Liver (tissue), 9 donors: ENCODE data around the gene AKR1C2. TPM values are rescaled to one million over a fixed set of nuclear protein-coding genes. Genes with fewer than 3 reads are reported as not detected.

Experiments
- DNase-seq: peaks from one replicate; pipeline ENCODE4 v3.0.0-alpha.2; 2017; ENCODE audit warnings: low spot score
- H3K27ac ChIP-seq, 2 donors: one replicate each; pipeline ENCODE4 v1.7.0; 2013; ENCODE audit warnings: inconsistent platforms in 2 of 2, low read length in 2 of 2, control low read depth in 1 of 2, low read depth in 1 of 2, mild to moderate bottlenecking in 1 of 2
- H3K27me3 ChIP-seq, 4 donors: one replicate each; pipeline versions ENCODE4 v1.6.1 to v1.7.0; 2013; ENCODE audit warnings: low read length in 3 of 4, inconsistent platforms in 1 of 4, mild to moderate bottlenecking in 1 of 4, moderate library complexity in 1 of 4; ENCODE audit not compliant: control insufficient read depth in 4 of 4, insufficient read depth in 4 of 4
- H3K36me3 ChIP-seq, 4 donors: one replicate each; pipeline versions ENCODE4 v1.6.1 to v1.7.0; 2013; ENCODE audit warnings: low read length in 3 of 4, mild to moderate bottlenecking in 3 of 4, low read depth in 1 of 4, moderate library complexity in 1 of 4; ENCODE audit not compliant: control insufficient read depth in 4 of 4, insufficient read depth in 3 of 4
- H3K4me1 ChIP-seq, 4 donors: one replicate each; pipeline versions ENCODE4 v1.6.1 to v1.7.0; 2013; ENCODE audit warnings: low read length in 3 of 4, mild to moderate bottlenecking in 3 of 4, moderate library complexity in 1 of 4; ENCODE audit not compliant: control insufficient read depth in 4 of 4, insufficient read depth in 4 of 4
- H3K4me3 ChIP-seq, 3 donors: one replicate each; pipeline versions ENCODE4 v1.6.1 to v1.7.0; 2013; ENCODE audit warnings: low read length in 3 of 3, control low read depth in 1 of 3, low read depth in 1 of 3, mild to moderate bottlenecking in 1 of 3
- H3K9ac ChIP-seq, 2 donors: one replicate each; pipeline ENCODE4 v1.7.0; 2013; ENCODE audit warnings: low read length in 2 of 2, mild to moderate bottlenecking in 2 of 2, moderate library complexity in 2 of 2, control low read depth in 1 of 2, low read depth in 1 of 2
- H3K9me3 ChIP-seq, 4 donors: one replicate each; pipeline versions ENCODE4 v1.6.1 to v1.7.0; 2013; ENCODE audit warnings: low read length in 3 of 4; ENCODE audit not compliant: control insufficient read depth in 4 of 4
- EGR1 ChIP-seq, 2 donors: IDR thresholded peaks; 2 replicates each; pipeline ENCODE4 v1.6.1; 2016 to 2018; ENCODE audit warnings: antibody characterized with exemption in 2 of 2, low read depth in 2 of 2
- FOXA1 ChIP-seq: IDR thresholded peaks from 2 replicates; pipeline ENCODE4 v1.6.1; 2016; ENCODE audit warnings: antibody characterized with exemption
- FOXA2 ChIP-seq: IDR thresholded peaks from 2 replicates; pipeline ENCODE4 v1.6.1; 2016; ENCODE audit warnings: antibody characterized with exemption
- GABPA ChIP-seq, 2 donors: IDR thresholded peaks in 1 of 2; conservative IDR thresholded peaks in 1 of 2; 2 replicates each; pipeline ENCODE4 v1.6.1; 2016; ENCODE audit warnings: antibody characterized with exemption in 2 of 2, mild to moderate bottlenecking in 1 of 2, moderate library complexity in 1 of 2
- HNF4A ChIP-seq, 2 donors: conservative IDR thresholded peaks; 2 replicates each; pipeline ENCODE4 v1.6.1; 2016; ENCODE audit warnings: antibody characterized with exemption in 2 of 2, mild to moderate bottlenecking in 2 of 2
- HNF4G ChIP-seq: IDR thresholded peaks from 2 replicates; pipeline ENCODE4 v1.6.1; 2016; ENCODE audit warnings: antibody characterized with exemption
- JUND ChIP-seq, 2 donors: IDR thresholded peaks; 2 replicates each; pipeline ENCODE4 v1.6.1; 2016; ENCODE audit warnings: antibody characterized with exemption in 2 of 2
- MAX ChIP-seq: IDR thresholded peaks from 2 replicates; pipeline ENCODE4 v1.6.1; 2016; ENCODE audit warnings: antibody characterized with exemption
- NR2F2 ChIP-seq: IDR thresholded peaks from 2 replicates; pipeline ENCODE4 v1.6.1; 2016; ENCODE audit warnings: antibody characterized with exemption
- RAD21 ChIP-seq, 2 donors: IDR thresholded peaks; 2 replicates each; pipeline ENCODE4 v1.6.1; 2016; ENCODE audit warnings: antibody characterized with exemption in 2 of 2, mild to moderate bottlenecking in 2 of 2
- RXRA ChIP-seq, 2 donors: IDR thresholded peaks; 2 replicates each; pipeline ENCODE4 v1.6.1; 2017 to 2018; ENCODE audit warnings: antibody characterized with exemption in 2 of 2, mild to moderate bottlenecking in 1 of 2
- SP1 ChIP-seq: IDR thresholded peaks from 2 replicates; pipeline ENCODE4 v1.6.1; 2018; ENCODE audit warnings: antibody characterized with exemption, mild to moderate bottlenecking
- TAF1 ChIP-seq: conservative IDR thresholded peaks from 2 replicates; pipeline ENCODE4 v1.6.1; 2016; ENCODE audit warnings: antibody characterized with exemption, mild to moderate bottlenecking
- YY1 ChIP-seq: IDR thresholded peaks from 2 replicates; pipeline ENCODE4 v1.6.1; 2016; ENCODE audit warnings: antibody characterized with exemption, mild to moderate bottlenecking
- WGBS: extraction: QIAGEN DNeasy Blood & Tissue Kit; methylation state at CpG from one replicate; pipeline ENCODE4 v1.1.7; 2013; 5-methylcytosine and 5-hydroxymethylcytosine counted together
- polyA plus RNA-seq, 2 donors: library from polyadenylated mRNA; stranded (reverse) in 1 of 2; unstranded in 1 of 2; fragments of 200-250 nt in 1 of 2; fragments of >200 nt in 1 of 2; fragmentation: Nextera tagmentation in 1 of 2; extraction: Ambion mirVana in 1 of 2; gene quantifications; one replicate each; pipeline versions ENCODE4 v1.2.1 to v1.2.3, GENCODE V29; 2013 to 2015
- total RNA-seq, 2 donors: library from RNA; depleted of rRNA; stranded (reverse); fragments of >200 nt; gene quantifications; one replicate each; pipeline ENCODE4 v1.2.3, GENCODE V29; 2014
- TF ChIP-seq, protein P1 (sequence below): IDR thresholded peaks from 2 replicates; pipeline ENCODE4 v1.6.1; 2016; ENCODE audit warnings: antibody characterized with exemption
- TF ChIP-seq, protein P2 (sequence below): IDR thresholded peaks from 2 replicates; pipeline ENCODE4 v1.6.1; 2016; ENCODE audit warnings: antibody characterized with exemption
- TF ChIP-seq, protein P3 (sequence below): fragments of 150-350 bp; IDR thresholded peaks from 2 replicates; pipeline ENCODE4 v1.5.1; 2017; ENCODE audit warnings: improper control_type of control experiment, low read depth, low read length; ENCODE audit not compliant: missing input control
- TF ChIP-seq, protein P4 (sequence below): IDR thresholded peaks from 2 replicates; pipeline ENCODE4 v1.6.1; 2016; ENCODE audit warnings: antibody characterized with exemption, mild to moderate bottlenecking
- donor health status: healthy.
- donor health status: healthy.
- donor health status: healthy.
- donor health status: healthy.
- donor health status: healthy.

The AKR1C2 gene
- total and polyA plus RNA-seq, 4 donors: 63.8 to 699 (median 162) TPM

- 67% methylated on average over 7 of the region's 7 CpGs for WGBS
- Histone ChIP-seq H3K27me3 (no peaks in the 10 kb centered on the region), H3K9me3 (no peaks in the 10 kb centered on the region), H3K36me3 (peaks cover 0 to 7% (median 2%) of the 10 kb centered on the region in 4 donors), H3K27ac (no peak overlapping the region), H3K9ac (no peak overlapping the region), H3K4me1 (no peaks in the 10 kb centered on the region), H3K4me3 (no peak overlapping the region)
- TF ChIP-seq, protein P1, sequence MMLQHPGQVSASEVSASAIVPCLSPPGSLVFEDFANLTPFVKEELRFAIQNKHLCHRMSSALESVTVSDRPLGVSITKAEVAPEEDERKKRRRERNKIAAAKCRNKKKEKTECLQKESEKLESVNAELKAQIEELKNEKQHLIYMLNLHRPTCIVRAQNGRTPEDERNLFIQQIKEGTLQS: no peak
- TF ChIP-seq MAX (no peak), RXRA (IDR thresholded peaks at IDR 0.05) (peak in 1 of 2 donors; percentile 5), TAF1 (no peak), SP1 (no peak), EGR1 (IDR thresholded peaks at IDR 0.05; ENCODE audit: low read depth in 2 of 2) (peak in 1 of 2 donors; percentile 3), FOXA1 (no peak), GABPA (IDR thresholded peaks at IDR 0.05 in 1 of 2, conservative IDR thresholded peaks at IDR 0.05 in 1 of 2) (no peak), HNF4G (no peak), FOXA2 (no peak), RAD21 (IDR thresholded peaks at IDR 0.05) (peak in 1 of 2 donors; percentile 27), JUND (IDR thresholded peaks at IDR 0.05) (no peak), YY1 (peak; percentile 28), HNF4A (conservative IDR thresholded peaks at IDR 0.05) (no peak), NR2F2 (no peak)
- TF ChIP-seq, protein P2, sequence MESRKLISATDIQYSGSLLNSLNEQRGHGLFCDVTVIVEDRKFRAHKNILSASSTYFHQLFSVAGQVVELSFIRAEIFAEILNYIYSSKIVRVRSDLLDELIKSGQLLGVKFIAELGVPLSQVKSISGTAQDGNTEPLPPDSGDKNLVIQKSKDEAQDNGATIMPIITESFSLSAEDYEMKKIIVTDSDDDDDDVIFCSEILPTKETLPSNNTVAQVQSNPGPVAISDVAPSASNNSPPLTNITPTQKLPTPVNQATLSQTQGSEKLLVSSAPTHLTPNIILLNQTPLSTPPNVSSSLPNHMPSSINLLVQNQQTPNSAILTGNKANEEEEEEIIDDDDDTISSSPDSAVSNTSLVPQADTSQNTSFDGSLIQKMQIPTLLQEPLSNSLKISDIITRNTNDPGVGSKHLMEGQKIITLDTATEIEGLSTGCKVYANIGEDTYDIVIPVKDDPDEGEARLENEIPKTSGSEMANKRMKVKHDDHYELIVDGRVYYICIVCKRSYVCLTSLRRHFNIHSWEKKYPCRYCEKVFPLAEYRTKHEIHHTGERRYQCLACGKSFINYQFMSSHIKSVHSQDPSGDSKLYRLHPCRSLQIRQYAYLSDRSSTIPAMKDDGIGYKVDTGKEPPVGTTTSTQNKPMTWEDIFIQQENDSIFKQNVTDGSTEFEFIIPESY: no peak
- TF ChIP-seq, protein P3, sequence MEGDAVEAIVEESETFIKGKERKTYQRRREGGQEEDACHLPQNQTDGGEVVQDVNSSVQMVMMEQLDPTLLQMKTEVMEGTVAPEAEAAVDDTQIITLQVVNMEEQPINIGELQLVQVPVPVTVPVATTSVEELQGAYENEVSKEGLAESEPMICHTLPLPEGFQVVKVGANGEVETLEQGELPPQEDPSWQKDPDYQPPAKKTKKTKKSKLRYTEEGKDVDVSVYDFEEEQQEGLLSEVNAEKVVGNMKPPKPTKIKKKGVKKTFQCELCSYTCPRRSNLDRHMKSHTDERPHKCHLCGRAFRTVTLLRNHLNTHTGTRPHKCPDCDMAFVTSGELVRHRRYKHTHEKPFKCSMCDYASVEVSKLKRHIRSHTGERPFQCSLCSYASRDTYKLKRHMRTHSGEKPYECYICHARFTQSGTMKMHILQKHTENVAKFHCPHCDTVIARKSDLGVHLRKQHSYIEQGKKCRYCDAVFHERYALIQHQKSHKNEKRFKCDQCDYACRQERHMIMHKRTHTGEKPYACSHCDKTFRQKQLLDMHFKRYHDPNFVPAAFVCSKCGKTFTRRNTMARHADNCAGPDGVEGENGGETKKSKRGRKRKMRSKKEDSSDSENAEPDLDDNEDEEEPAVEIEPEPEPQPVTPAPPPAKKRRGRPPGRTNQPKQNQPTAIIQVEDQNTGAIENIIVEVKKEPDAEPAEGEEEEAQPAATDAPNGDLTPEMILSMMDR: no peak
- TF ChIP-seq, protein P4, sequence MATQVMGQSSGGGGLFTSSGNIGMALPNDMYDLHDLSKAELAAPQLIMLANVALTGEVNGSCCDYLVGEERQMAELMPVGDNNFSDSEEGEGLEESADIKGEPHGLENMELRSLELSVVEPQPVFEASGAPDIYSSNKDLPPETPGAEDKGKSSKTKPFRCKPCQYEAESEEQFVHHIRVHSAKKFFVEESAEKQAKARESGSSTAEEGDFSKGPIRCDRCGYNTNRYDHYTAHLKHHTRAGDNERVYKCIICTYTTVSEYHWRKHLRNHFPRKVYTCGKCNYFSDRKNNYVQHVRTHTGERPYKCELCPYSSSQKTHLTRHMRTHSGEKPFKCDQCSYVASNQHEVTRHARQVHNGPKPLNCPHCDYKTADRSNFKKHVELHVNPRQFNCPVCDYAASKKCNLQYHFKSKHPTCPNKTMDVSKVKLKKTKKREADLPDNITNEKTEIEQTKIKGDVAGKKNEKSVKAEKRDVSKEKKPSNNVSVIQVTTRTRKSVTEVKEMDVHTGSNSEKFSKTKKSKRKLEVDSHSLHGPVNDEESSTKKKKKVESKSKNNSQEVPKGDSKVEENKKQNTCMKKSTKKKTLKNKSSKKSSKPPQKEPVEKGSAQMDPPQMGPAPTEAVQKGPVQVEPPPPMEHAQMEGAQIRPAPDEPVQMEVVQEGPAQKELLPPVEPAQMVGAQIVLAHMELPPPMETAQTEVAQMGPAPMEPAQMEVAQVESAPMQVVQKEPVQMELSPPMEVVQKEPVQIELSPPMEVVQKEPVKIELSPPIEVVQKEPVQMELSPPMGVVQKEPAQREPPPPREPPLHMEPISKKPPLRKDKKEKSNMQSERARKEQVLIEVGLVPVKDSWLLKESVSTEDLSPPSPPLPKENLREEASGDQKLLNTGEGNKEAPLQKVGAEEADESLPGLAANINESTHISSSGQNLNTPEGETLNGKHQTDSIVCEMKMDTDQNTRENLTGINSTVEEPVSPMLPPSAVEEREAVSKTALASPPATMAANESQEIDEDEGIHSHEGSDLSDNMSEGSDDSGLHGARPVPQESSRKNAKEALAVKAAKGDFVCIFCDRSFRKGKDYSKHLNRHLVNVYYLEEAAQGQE: no peak
- no peak for DNase-seq
Observed at GRCh38 chr10:4984971-4985594, 18.6 kb downstream of the AKR1C2 start.
